GM21825 (cell line): ENCODE data around the gene TNFAIP3.
"Not testable (repeated sequence)": the region's sequence is repeated elsewhere in the genome, so short reads cannot be mapped to it uniquely, and the experiment has no call there.

ENCODE experiments used
- ATAC-seq: cut with Tn5 transposase; IDR thresholded peaks from one replicate; pipeline ENCODE4 v1.9.1; 2021; ENCODE audit warnings: mild to moderate bottlenecking, moderate library complexity; ENCODE audit not compliant: unreplicated experiment

The TNFAIP3 gene

DNA sequence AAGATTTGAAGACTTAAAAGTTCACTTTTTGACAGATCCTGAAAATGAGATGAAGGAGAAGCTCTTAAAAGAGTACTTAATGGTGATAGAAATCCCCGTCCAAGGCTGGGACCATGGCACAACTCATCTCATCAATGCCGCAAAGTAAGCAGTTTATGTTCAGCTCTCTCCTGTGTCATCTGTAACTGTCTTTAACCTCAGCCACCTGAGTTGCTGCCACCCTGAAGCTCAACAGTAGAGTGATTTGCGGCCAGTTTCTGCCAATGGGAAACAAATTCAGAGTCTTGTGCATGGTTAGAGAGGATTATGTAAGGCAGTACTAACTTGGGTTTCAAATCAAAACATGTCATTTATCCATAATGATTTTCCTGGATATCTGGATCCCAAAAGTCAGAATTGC lies 10.1 kb downstream of the TNFAIP3 start:
- ATAC-seq, result no peak

DNA sequence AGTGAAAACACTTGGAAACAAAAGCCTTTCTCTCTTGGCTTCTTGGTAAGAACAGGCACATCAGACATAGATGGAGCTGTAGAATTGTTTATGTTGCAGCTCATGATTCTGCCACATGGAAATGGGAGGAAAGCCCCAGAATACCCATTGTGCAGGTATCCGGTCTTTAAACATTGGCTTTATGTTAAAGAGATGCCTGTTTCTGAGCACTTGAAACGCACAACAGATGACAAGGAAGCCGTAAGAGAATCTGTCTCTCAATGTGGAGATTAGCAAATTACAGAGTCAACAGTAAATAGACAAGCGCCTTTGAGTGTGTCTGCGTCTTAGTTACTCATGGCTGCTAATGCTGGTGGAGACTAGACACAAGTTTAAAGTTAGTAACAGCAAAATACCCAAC lies 10.5 kb downstream of the TNFAIP3 start:
- ATAC-seq, result no peak

GRCh38 chr6:137878029-137878428 lies 11.0 kb downstream of the TNFAIP3 start:
- no peak for ATAC-seq

DNA sequence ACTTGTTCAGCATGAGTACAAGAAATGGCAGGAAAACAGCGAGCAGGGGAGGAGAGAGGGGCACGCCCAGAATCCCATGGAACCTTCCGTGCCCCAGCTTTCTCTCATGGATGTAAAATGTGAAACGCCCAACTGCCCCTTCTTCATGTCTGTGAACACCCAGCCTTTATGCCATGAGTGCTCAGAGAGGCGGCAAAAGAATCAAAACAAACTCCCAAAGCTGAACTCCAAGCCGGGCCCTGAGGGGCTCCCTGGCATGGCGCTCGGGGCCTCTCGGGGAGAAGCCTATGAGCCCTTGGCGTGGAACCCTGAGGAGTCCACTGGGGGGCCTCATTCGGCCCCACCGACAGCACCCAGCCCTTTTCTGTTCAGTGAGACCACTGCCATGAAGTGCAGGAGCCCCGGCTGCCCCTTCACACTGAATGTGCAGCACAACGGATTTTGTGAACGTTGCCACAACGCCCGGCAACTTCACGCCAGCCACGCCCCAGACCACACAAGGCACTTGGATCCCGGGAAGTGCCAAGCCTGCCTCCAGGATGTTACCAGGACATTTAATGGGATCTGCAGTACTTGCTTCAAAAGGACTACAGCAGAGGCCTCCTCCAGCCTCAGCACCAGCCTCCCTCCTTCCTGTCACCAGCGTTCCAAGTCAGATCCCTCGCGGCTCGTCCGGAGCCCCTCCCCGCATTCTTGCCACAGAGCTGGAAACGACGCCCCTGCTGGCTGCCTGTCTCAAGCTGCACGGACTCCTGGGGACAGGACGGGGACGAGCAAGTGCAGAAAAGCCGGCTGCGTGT lies 11.6 kb downstream of the TNFAIP3 start:
- no peak for ATAC-seq

- ATAC-seq, result no peak
Observed at GRCh38 chr6:137879299-137879698, 12.2 kb downstream of the TNFAIP3 start.

DNA sequence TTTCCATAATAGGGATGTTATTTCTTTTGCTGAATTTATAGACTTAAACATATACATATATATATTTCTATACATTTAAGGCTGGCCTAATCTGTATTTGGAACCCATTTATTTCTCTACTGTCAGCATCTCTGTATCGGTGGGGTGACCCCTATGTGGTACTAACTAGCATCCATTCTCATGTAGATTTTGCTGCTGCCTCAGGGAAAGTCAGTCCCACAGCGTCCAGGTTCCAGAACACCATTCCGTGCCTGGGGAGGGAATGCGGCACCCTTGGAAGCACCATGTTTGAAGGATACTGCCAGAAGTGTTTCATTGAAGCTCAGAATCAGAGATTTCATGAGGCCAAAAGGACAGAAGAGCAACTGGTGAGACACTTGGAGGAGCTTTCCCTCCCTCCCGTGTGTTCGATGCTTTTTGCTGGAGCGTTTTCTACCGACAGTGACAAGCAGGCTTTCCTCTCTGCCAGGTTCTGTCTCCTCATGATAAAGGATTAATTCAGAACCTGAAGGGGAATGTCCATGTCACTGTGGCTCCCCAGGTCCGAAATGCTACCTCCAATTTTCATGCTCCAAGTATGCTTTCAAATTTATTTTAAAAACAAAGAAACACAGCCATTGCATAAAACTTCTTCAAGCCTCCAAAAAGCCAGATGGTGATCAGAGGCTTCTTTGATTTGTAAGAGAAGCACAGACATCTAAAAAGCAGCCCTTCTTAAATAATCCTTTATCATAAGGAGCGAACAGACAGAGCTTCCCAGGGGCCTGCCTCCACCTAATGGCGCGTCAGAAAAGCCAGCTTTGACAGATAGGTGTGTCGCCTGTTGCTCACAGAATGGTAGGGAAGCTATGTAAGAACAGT lies 13.1 kb downstream of the TNFAIP3 start:
- no peak for ATAC-seq

GRCh38 chr6:137880746-137881521 lies 13.9 kb downstream of the TNFAIP3 start:
- ATAC-seq, result no peak

- no peak for ATAC-seq
Observed at GRCh38 chr6:137881522-137881886, 14.4 kb downstream of the TNFAIP3 start.

- no peak for ATAC-seq
Observed at GRCh38 chr6:137882225-137882961, 15.3 kb downstream of the TNFAIP3 start.

DNA sequence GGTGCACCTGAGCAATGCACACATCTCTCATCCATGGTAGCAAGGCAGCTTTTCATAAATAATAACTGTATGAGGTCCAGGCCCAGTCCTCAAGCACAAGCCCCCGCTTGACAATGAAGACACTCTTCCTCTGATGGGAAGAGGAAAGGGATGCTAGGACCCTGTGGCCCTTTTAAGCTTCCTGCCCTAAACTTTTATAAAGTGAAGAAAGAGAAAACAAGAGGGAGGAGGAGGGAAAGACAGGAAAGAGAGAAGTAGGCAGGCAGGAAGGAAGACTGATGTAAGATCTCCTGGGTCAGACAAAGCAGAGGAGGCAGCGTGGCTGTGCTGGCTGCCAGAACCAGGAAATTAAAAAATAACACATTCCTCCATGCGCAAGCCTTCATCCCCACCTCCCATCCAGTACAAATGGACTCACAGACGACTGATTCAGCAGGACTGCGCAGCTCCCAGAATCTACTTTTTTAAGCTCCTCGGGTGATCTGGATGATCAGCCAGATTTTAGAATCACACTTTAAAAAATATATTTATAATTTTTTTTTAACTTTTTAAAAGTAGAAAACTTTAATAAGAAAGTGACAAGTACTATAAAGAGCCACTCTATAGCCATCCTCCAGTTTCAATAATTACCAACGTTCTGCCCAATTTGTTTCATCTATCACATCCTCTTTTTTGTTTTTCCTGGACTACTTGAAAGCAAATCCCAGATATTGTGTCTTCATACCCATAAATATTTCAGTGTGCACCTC lies 16.5 kb downstream of the TNFAIP3 start:
- ATAC-seq, result no peak

DNA sequence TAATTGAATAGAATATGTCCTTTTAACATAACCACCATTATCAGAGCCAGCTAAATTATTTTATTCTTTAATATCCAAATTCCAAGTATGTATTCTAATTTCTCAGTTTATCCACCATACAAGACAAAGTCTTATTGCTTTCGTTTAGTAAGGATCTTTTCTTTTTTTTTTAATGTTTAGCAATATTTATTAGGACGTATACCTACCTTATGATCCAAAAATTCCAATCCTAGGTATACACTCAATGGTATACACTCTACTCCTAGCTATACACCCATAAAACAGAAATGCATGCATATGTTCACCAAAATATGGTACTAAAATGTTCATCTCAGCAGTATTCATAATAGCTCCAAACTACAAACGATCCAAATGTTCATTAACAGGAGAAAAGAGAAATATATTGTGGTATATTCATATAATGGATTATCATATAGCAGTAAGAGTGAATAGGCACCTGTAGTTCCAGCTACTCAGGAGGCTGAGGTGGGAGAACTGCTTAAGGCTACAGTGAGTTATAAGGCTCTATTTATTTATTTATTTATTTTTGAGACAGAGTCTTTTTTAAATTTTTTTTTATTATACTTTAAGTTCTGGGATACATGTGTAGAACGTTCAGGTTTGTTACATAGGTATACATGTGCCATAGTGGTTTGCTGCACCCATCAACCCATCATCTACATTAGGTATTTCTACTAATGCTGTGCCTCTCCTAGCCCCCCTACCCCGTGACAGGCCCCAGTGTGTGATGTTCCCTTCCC lies 17.3 kb downstream of the TNFAIP3 start:
- no peak for ATAC-seq

DNA sequence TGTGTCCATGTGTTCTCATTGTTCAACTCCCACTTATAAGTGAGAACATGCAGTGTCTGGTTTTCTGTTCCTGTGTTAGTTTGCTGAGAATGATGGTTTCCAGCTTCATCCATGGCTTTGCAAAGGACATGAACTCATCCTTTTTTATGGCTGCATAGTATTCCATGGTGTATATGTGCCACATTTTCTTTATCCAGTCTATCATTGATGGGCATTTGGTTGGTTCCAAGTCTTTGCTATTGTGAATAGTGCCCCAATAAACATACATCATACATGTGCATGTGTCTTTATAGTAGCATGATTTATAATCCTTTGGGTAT lies 17.8 kb downstream of the TNFAIP3 start:
- ATAC-seq, result not testable (repeated sequence)

- not testable (repeated sequence) for ATAC-seq
Observed at GRCh38 chr6:137886226-137886625, 19.2 kb downstream of the TNFAIP3 start.

DNA sequence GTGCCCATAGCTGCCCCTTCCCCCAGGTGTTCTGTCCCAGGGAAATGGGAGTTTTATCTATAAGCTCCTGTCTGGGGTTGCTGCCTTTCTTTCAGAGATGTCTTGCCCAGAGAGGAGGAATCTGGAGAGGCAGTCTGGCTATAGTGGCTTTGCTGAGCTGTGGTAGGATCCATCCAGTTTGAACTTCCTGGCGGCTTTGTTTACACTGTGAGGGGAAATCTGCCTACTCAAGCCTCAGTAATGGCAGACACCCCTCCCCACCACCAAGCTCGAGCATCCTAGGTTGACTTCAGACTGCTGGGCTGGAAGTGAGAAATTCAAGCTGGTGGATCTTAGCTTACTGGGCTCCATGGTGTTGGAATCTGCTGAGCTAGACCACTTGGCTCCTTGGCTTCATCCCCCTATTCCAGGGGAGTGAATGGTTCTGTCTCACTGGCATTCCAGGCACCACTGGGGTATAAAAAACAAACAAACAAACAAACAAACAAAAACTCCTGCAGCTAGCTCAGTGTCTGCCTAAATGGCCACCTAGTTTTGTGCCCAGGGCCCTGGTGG lies 24.0 kb downstream of the TNFAIP3 start:
- no peak for ATAC-seq

- ATAC-seq, result no peak
Observed at GRCh38 chr6:137892271-137892708, 25.2 kb downstream of the TNFAIP3 start.

GRCh38 chr6:137893181-137893580 lies 26.1 kb downstream of the TNFAIP3 start:
- ATAC-seq, result no peak

DNA sequence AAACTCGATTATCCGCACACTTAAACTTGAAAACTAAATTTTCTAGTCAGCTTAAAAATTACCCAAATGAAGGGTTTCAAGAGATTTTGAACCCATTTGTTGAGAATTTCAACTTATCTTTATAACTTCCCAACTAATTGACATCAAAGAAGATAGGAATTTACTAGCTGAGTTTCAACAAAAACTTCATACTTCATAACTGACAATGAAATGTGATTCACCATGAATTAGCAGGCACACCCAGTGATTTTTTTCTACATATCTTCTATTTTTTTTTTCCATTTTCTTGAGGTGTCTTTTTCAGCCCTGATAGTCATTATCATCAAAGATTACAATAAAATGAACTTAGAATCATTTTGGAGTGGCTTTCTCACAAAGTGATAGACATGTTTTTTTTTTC lies 26.7 kb downstream of the TNFAIP3 start:
- ATAC-seq, result no peak

- ATAC-seq, result not testable (repeated sequence)
Observed at GRCh38 chr6:137894378-137894777, 27.3 kb downstream of the TNFAIP3 start.

- no peak for ATAC-seq
Observed at GRCh38 chr6:137894779-137895385, 27.8 kb downstream of the TNFAIP3 start.
